Esophagus muscularis mucosa (tissue), 4 donors: ENCODE measurements around the gene RAMP3. TPM values are rescaled to one million over a fixed set of nuclear protein-coding genes. Genes with fewer than 3 reads are reported as not detected.

Experiments used
- DNase-seq: peaks from one replicate; pipeline ENCODE4 v3.0.0-alpha.2; 2017; ENCODE audit errors: extremely low spot score
- H3K27ac ChIP-seq, 4 donors: fragments of 200-600 bp; sonication (generic); replicated peaks in 1 of 4; 1 replicate in 3 of 4; 2 replicates in 1 of 4; pipeline ENCODE4 v1.5.1; 2016 to 2019; ENCODE audit warnings: mild to moderate bottlenecking in 1 of 4
- H3K27me3 ChIP-seq, 4 donors: fragments of 200-600 bp; sonication (generic); one replicate each; pipeline versions ENCODE4 v1.5.1 to v1.6.0; 2016 to 2019
- H3K36me3 ChIP-seq, 4 donors: fragments of 200-600 bp; sonication (generic); one replicate each; pipeline ENCODE4 v1.5.1; 2016 to 2019
- H3K4me1 ChIP-seq, 4 donors: fragments of 200-600 bp; sonication (generic); one replicate each; pipeline ENCODE4 v1.5.1; 2016 to 2019
- H3K4me3 ChIP-seq, 4 donors: fragments of 200-600 bp; sonication (generic); 1 replicate in 2 of 4; 2 replicates in 2 of 4; pipeline ENCODE4 v1.5.1; 2016 to 2019; ENCODE audit warnings: mild to moderate bottlenecking in 4 of 4, moderate library complexity in 1 of 4
- H3K9me3 ChIP-seq, 4 donors: fragments of 200-600 bp; sonication (generic); 1 replicate in 3 of 4; 2 replicates in 1 of 4; pipeline ENCODE4 v1.5.1; 2016 to 2019
- EP300 ChIP-seq: sonication (generic); formaldehyde crosslinking; IDR thresholded peaks from one replicate; pipeline ENCODE4 v1.6.1; 2017; ENCODE audit warnings: antibody characterized with exemption
- POLR2A ChIP-seq: fragments of 450-650 bp; IDR thresholded peaks from one replicate; pipeline ENCODE4 v1.6.1; 2017; ENCODE audit warnings: antibody characterized with exemption, moderate library complexity, mild to moderate bottlenecking, low read depth
- POLR2AphosphoS5 ChIP-seq, 2 donors: sonication (generic); formaldehyde crosslinking; IDR thresholded peaks; one replicate each; pipeline ENCODE4 v1.6.1; 2017; ENCODE audit warnings: antibody characterized with exemption in 2 of 2
- WGBS: methylation state at CpG from one replicate; pipeline ENCODE4 v1.1.5; 2018; 5-methylcytosine and 5-hydroxymethylcytosine counted together
- intact Hi-C: fragments of 100-400 bp; cut with DNase I; formaldehyde crosslinking; loops from one replicate; pipeline ENCODE4 v1.15.1; 2023
- total RNA-seq, 4 donors: library from RNA; depleted of rRNA; stranded (reverse); fragments of >200 nt; gene quantifications; one replicate each; pipeline versions ENCODE4 v1.1.0 to v1.2.1, GENCODE V29; 2016
- TF ChIP-seq, protein P1 (sequence below), 3 experiments: fragments of 200-600 bp in 2 of 3; fragments of 450-650 bp in 1 of 3; sonication (generic) in 2 of 3; IDR thresholded peaks; one replicate each; pipeline ENCODE4 v1.5.1; 2017 to 2019; ENCODE audit warnings: antibody characterized with exemption in 3 of 3, mild to moderate bottlenecking in 2 of 3, moderate library complexity in 1 of 3

Gene RAMP3
- total RNA-seq, 4 donors from 2014 or later: 30.7 to 112 (median 77.2) TPM

DNA sequence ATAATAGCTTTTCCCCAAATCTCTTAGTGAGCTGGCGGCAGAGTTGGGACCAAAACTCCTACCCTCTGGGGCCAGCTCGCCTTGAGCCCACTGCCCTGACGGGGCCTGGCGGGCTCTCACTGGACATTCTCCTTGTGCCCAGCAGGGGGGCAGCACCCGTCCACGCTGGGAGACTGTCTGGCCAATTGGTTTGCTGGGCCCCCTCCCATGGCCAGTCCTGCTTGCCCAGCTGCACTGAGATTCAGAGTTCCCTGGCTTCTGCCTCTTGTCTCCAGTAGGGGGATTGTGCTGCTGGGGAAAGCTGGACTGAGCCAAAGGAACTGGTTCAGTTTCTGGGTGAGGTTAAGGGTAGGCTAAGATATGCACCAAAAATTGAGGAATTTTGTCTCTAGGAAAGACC lies 59.8 kb downstream of the RAMP3 start:
- Histone ChIP-seq H3K36me3 (no peaks in the 10 kb centered on the region), H3K9me3 (no peaks in the 10 kb centered on the region), H3K4me1 (peaks cover 0 to 7% (median 0%) of the 10 kb centered on the region in 4 donors), H3K27ac (no peak overlapping the region), H3K27me3 (peaks cover 0 to 59% (median 0%) of the 10 kb centered on the region in 4 donors), H3K4me3 (no peak overlapping the region)
- 44% methylated on average over 6 of the region's 6 CpGs for WGBS
- intact Hi-C loops: no loop called here
- TF ChIP-seq, protein P1, sequence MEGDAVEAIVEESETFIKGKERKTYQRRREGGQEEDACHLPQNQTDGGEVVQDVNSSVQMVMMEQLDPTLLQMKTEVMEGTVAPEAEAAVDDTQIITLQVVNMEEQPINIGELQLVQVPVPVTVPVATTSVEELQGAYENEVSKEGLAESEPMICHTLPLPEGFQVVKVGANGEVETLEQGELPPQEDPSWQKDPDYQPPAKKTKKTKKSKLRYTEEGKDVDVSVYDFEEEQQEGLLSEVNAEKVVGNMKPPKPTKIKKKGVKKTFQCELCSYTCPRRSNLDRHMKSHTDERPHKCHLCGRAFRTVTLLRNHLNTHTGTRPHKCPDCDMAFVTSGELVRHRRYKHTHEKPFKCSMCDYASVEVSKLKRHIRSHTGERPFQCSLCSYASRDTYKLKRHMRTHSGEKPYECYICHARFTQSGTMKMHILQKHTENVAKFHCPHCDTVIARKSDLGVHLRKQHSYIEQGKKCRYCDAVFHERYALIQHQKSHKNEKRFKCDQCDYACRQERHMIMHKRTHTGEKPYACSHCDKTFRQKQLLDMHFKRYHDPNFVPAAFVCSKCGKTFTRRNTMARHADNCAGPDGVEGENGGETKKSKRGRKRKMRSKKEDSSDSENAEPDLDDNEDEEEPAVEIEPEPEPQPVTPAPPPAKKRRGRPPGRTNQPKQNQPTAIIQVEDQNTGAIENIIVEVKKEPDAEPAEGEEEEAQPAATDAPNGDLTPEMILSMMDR (IDR thresholded peaks at IDR 0.05): peak in 1 of 3 experiments; percentile 9
- no peak for TF ChIP-seq POLR2AphosphoS5 (IDR thresholded peaks at IDR 0.05)
- DNase-seq: no peak

DNA sequence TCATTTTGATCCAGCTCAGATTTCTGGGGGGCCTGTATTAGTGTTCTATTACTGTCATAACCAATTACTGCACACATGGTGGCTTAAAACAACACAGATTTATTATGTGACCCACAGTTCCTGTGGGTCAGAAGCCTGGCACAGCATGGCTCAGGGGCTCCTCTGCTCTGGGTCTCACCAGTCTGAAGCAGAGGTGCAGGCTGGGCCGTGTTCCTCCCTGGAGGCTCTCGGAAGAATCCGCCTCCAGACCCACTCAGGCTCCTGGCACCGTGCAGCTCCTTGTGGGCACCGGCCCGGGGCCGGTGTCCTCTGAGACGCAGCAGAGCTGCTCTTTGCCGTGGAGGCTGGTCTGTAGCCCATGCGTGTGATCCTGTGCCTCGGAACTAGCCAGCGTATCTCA lies 61.5 kb downstream of the RAMP3 start:
- H3K27me3 ChIP-seq: peaks cover 0 to 47% (median 0%) of the 10 kb centered on the region in 4 donors

DNA sequence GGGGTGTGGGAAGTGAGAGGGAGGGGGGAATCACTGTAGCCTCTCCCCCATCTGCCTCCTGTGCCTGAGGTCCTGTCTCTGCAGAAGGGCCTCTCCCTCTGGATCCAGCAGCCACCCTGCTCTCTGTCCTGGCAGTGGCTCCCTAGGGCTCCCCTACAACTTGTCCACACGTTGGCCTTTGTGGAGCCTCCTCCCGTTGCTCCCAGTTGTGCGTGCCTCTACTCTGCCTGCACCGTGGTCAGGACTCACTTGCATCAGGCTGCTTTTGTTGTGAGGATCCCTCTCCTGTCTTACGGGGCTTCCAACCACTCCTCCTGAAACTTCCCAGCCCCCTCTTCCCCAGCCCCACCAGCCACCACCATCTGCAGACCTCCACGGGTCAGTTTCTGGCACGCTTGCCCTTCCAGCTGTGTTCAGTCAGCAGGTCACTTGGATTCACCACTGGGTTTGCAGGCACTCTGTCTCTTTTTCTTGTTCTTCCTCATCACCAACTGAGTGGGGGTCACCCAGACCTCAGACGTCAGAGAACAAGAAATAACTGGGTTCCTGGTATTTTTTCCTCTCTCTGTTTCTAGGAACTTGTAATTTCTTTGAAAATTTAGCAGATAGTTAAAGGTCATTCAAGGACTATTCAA lies 62.3 kb downstream of the RAMP3 start:
- no peak overlapping the region for H3K4me3 ChIP-seq
- no peak overlapping the region for H3K27ac ChIP-seq
- no peak for DNase-seq
- intact Hi-C loops: no loop called here
- H3K27me3 ChIP-seq: peaks cover 0 to 47% (median 0%) of the 10 kb centered on the region in 4 donors
- no peaks in the 10 kb centered on the region for H3K36me3 ChIP-seq
- H3K9me3 ChIP-seq: no peaks in the 10 kb centered on the region
- no peak for TF ChIP-seq POLR2AphosphoS5 (IDR thresholded peaks at IDR 0.05)
- no peak for TF ChIP-seq EP300
- TF ChIP-seq, protein P1 (IDR thresholded peaks at IDR 0.05): no peak
- TF ChIP-seq POLR2A: no peak
- peaks cover 0 to 7% (median 0%) of the 10 kb centered on the region in 4 donors for H3K4me1 ChIP-seq
- WGBS: 48% methylated on average over 8 of the region's 8 CpGs

More for the DNA sequence above, 61.5 kb downstream of the RAMP3 start:
- 91% methylated on average over 11 of the region's 12 CpGs for WGBS
- no peaks in the 10 kb centered on the region for H3K36me3 ChIP-seq
- H3K9me3 ChIP-seq: no peaks in the 10 kb centered on the region
- H3K4me3 ChIP-seq: no peak overlapping the region
- DNase-seq: no peak
- H3K27ac ChIP-seq: no peak overlapping the region
- intact Hi-C loops: no loop called here
- H3K4me1 ChIP-seq: peaks cover 0 to 7% (median 0%) of the 10 kb centered on the region in 4 donors
- TF ChIP-seq POLR2A: no peak
- no peak for TF ChIP-seq EP300
- TF ChIP-seq POLR2AphosphoS5 (IDR thresholded peaks at IDR 0.05): no peak
- TF ChIP-seq, protein P1 (IDR thresholded peaks at IDR 0.05): no peak

DNA sequence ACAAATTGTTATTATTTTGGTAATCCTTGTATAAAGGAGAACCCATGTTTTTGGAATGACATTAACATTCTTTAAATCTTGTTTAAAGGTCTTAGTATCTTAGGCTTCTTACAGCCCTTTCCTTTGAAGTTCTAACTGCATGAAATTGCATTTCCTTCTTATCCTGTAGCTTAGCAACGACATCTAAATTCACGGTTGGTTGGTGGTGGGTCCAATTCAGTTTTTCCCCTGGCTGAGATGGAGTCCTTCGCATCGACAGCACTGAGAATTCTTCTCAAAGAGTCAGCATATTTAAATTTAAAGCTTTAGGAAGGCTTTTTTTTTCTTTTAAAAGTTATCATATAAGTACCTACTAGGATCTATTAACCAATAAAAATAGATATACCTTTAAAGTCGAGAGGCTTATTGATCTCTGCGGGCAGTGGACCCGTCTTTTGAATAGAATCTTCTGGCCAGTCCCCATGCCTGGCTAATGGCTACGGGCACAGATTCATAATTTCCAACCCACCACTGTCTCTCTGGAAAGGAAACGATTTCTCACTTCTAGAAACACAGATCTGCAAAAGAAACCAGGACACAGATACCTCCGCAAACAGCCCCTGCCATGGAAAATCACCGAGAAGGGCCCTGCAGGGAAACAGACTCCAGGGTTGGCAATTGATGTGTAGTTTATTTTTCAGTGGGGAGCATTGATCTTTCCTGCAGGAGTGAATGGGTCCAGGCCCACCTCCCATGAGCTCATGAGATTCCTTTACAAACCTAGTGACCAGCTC lies 63.4 kb downstream of the RAMP3 start:
- 69% methylated on average over 11 of the region's 11 CpGs for WGBS

More for the DNA sequence above, 63.4 kb downstream of the RAMP3 start:
- Histone ChIP-seq H3K27ac (no peak overlapping the region), H3K27me3 (peaks cover 0 to 43% (median 0%) of the 10 kb centered on the region in 4 donors), H3K4me3 (no peak overlapping the region), H3K9me3 (no peaks in the 10 kb centered on the region), H3K36me3 (no peaks in the 10 kb centered on the region), H3K4me1 (peaks cover 0 to 4% (median 0%) of the 10 kb centered on the region in 4 donors)
- no peak for DNase-seq
- no peak for TF ChIP-seq POLR2AphosphoS5 (IDR thresholded peaks at IDR 0.05)
- no peak for TF ChIP-seq POLR2A
- TF ChIP-seq EP300: no peak
- TF ChIP-seq, protein P1 (IDR thresholded peaks at IDR 0.05): no peak
- intact Hi-C loops: no loop called here
